Loucy (cell line): ENCODE results near the gene NKAIN2.

Experiments
- H2AFZ ChIP-seq: fragments of 200-600 bp; sonication (generic); 2 replicates; pipeline ENCODE4 v1.6.0; 2016; ENCODE audit warnings: antibody characterized with exemption, mild to moderate bottlenecking, low read length, moderate library complexity
- H3F3A ChIP-seq: fragments of 200-600 bp; 2 replicates; pipeline ENCODE4 v1.6.0; 2016; ENCODE audit warnings: antibody characterized with exemption, low read depth, mild to moderate bottlenecking
- H3K27me3 ChIP-seq: fragments of 200-600 bp; sonication (generic); 2 replicates; pipeline ENCODE4 v1.6.1; 2014; ENCODE audit warnings: low read length, mild to moderate bottlenecking; ENCODE audit not compliant: insufficient read depth, poor library complexity, severe bottlenecking
- H3K36me3 ChIP-seq: fragments of 200-600 bp; sonication (generic); 2 replicates; pipeline ENCODE4 v1.6.1; 2016; ENCODE audit warnings: low read length; ENCODE audit not compliant: insufficient read depth
- H3K4me1 ChIP-seq: fragments of 200-600 bp; sonication (generic); 2 replicates; pipeline ENCODE4 v1.5.1; 2014; ENCODE audit warnings: low read length, mild to moderate bottlenecking; ENCODE audit not compliant: insufficient read depth, poor library complexity, severe bottlenecking
- H3K4me2 ChIP-seq: fragments of 200-600 bp; sonication (generic); 2 replicates; pipeline ENCODE4 v1.6.0; 2014; ENCODE audit warnings: antibody characterized with exemption, low read length, low read depth, mild to moderate bottlenecking; ENCODE audit not compliant: poor library complexity, severe bottlenecking
- H3K4me3 ChIP-seq: fragments of 200-600 bp; sonication (generic); 2 replicates; pipeline ENCODE4 v1.5.1; 2014; ENCODE audit warnings: low read length, mild to moderate bottlenecking, mixed read lengths; ENCODE audit not compliant: poor library complexity, severe bottlenecking
- H3K79me2 ChIP-seq: fragments of 200-600 bp; sonication (generic); 2 replicates; pipeline ENCODE4 v1.6.1; 2014; ENCODE audit warnings: low read length; ENCODE audit not compliant: insufficient read depth
- H3K9ac ChIP-seq: fragments of 200-600 bp; sonication (generic); 2 replicates; pipeline ENCODE4 v1.6.0; 2014; ENCODE audit warnings: mild to moderate bottlenecking, low read depth, low read length, moderate library complexity; ENCODE audit not compliant: poor library complexity, severe bottlenecking
- H3K9me2 ChIP-seq: fragments of 200-600 bp; sonication (generic); replicated peaks from 2 replicates; pipeline ENCODE4 v1.6.1; 2016; ENCODE audit warnings: low read depth, low read length, mixed read lengths
- H3K9me3 ChIP-seq: fragments of 200-600 bp; sonication (generic); 2 replicates; pipeline ENCODE4 v1.6.1; 2014; ENCODE audit warnings: mild to moderate bottlenecking, antibody characterized with exemption, low read length, low read depth; ENCODE audit not compliant: insufficient read depth
- H4K20me1 ChIP-seq: fragments of 200-600 bp; sonication (generic); 2 replicates; pipeline ENCODE4 v1.6.0; 2014; ENCODE audit warnings: antibody characterized with exemption, low read length, mild to moderate bottlenecking; ENCODE audit not compliant: insufficient read depth, poor library complexity, severe bottlenecking
- CTCF ChIP-seq: fragments of 200-600 bp; sonication (generic); conservative IDR thresholded peaks from 2 replicates; pipeline ENCODE4 v1.5.1; 2014; ENCODE audit warnings: mild to moderate bottlenecking, antibody characterized with exemption, low read length
- EZH2phosphoT487 ChIP-seq: fragments of 200-600 bp; IDR thresholded peaks from 2 replicates; pipeline ENCODE4 v1.6.1; 2018; ENCODE audit warnings: antibody characterized with exemption, mild to moderate bottlenecking, moderate library complexity, borderline replicate concordance

NKAIN2 gene

GRCh38 chr6:123965894-123966293, 162.2 kb downstream of the NKAIN2 start:
- Histone ChIP-seq H4K20me1 (no peaks in the 10 kb centered on the region), H3K4me3 (no peak overlapping the region), H3K4me1 (peaks cover 14% of the 10 kb centered on the region), H3K27me3 (no peaks in the 10 kb centered on the region), H3K9ac (no peak overlapping the region), H3K9me3 (no peaks in the 10 kb centered on the region), H3K79me2 (no peaks in the 10 kb centered on the region), H3K4me2 (no peak overlapping the region), H3K9me2 (no peaks in the 10 kb centered on the region), H2AFZ (no peak overlapping the region), H3K36me3 (no peaks in the 10 kb centered on the region), H3F3A (no peaks in the 10 kb centered on the region)
- TF ChIP-seq EZH2phosphoT487: no peak
- TF ChIP-seq CTCF: peak; percentile 65

- H3K4me1 ChIP-seq: peaks cover 14% of the 10 kb centered on the region
- H3K79me2 ChIP-seq: no peaks in the 10 kb centered on the region
- no peaks in the 10 kb centered on the region for H3K9me2 ChIP-seq
- no peaks in the 10 kb centered on the region for H3K27me3 ChIP-seq
- H2AFZ ChIP-seq: 0 out of 2 replicates have a peak overlapping the region, but pooled peaks have one; percentile 71
- H3K4me3 ChIP-seq: no peak overlapping the region
- H3F3A ChIP-seq: no peaks in the 10 kb centered on the region
- no peaks in the 10 kb centered on the region for H4K20me1 ChIP-seq
- H3K9ac ChIP-seq: no peak overlapping the region
- no peaks in the 10 kb centered on the region for H3K9me3 ChIP-seq
- H3K36me3 ChIP-seq: no peaks in the 10 kb centered on the region
- TF ChIP-seq EZH2phosphoT487: no peak
- no peak for TF ChIP-seq CTCF
- H3K4me2 ChIP-seq: no peak overlapping the region
Measured at GRCh38 chr6:123966618-123967017, 163.0 kb downstream of the NKAIN2 start.

GRCh38 chr6:123967905-123968304, 164.2 kb downstream of the NKAIN2 start:
- Histone ChIP-seq H3K36me3 (no peaks in the 10 kb centered on the region), H4K20me1 (no peaks in the 10 kb centered on the region), H3K4me3 (no peak overlapping the region), H3K4me1 (peaks cover 14% of the 10 kb centered on the region), H2AFZ (peak overlapping the region; percentile 71), H3K9ac (peak overlapping the region; percentile 21), H3K79me2 (no peaks in the 10 kb centered on the region), H3F3A (no peaks in the 10 kb centered on the region), H3K4me2 (peak overlapping the region; percentile 40), H3K27me3 (no peaks in the 10 kb centered on the region), H3K9me2 (no peaks in the 10 kb centered on the region), H3K9me3 (no peaks in the 10 kb centered on the region)
- TF ChIP-seq CTCF: no peak
- no peak for TF ChIP-seq EZH2phosphoT487
